ENCODE results near the gene MIA. TPM values are rescaled to one million over a fixed set of nuclear protein-coding genes. Genes with fewer than 3 reads are reported as not detected.
"Not testable (repeated sequence)": the region's sequence is repeated elsewhere in the genome, so short reads cannot be mapped to it uniquely, and the experiment has no call there.

Gene MIA
- total RNA-seq, 4 donors from 2014 or later, result not detected

GRCh38 chr19:40781140-40781539 lies 5.8 kb downstream of the MIA start:
- TF ChIP-seq, protein P1, sequence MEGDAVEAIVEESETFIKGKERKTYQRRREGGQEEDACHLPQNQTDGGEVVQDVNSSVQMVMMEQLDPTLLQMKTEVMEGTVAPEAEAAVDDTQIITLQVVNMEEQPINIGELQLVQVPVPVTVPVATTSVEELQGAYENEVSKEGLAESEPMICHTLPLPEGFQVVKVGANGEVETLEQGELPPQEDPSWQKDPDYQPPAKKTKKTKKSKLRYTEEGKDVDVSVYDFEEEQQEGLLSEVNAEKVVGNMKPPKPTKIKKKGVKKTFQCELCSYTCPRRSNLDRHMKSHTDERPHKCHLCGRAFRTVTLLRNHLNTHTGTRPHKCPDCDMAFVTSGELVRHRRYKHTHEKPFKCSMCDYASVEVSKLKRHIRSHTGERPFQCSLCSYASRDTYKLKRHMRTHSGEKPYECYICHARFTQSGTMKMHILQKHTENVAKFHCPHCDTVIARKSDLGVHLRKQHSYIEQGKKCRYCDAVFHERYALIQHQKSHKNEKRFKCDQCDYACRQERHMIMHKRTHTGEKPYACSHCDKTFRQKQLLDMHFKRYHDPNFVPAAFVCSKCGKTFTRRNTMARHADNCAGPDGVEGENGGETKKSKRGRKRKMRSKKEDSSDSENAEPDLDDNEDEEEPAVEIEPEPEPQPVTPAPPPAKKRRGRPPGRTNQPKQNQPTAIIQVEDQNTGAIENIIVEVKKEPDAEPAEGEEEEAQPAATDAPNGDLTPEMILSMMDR (IDR thresholded peaks at IDR 0.05 in 4 of 5, conservative IDR thresholded peaks at IDR 0.05 in 1 of 5), result no peak
- TF ChIP-seq POLR2A (IDR thresholded peaks at IDR 0.05), result no peak
- no peaks in the 10 kb centered on the region for H3K36me3 ChIP-seq
- in situ Hi-C loops (cut with MboI; ENCODE audit: low sequenced_read_pairs in 4 of 4) (no loop called here), intact Hi-C loops (cut with DNase I; ENCODE audit: low total_unique reads) (no loop called here)
- DNase-seq, result no peak
- peaks cover 7 to 14% of the 10 kb centered on the region in 2 donors for H3K4me1 ChIP-seq
- no peak for ATAC-seq
- H3K4me3 ChIP-seq, result no peak overlapping the region
- no peaks in the 10 kb centered on the region for H3K9me3 ChIP-seq
- no peaks in the 10 kb centered on the region for H3K27me3 ChIP-seq
- no peak overlapping the region for H3K27ac ChIP-seq

- Histone ChIP-seq H3K27me3 (no peaks in the 10 kb centered on the region), H3K4me3 (no peak overlapping the region), H3K27ac (no peak overlapping the region), H3K36me3 (peaks cover 0 to 5% of the 10 kb centered on the region in 2 donors), H3K4me1 (peaks cover 4% of the 10 kb centered on the region in 2 donors), H3K9me3 (no peaks in the 10 kb centered on the region)
- no peak for TF ChIP-seq POLR2A (IDR thresholded peaks at IDR 0.05)
- TF ChIP-seq, protein P1 (IDR thresholded peaks at IDR 0.05 in 4 of 5, conservative IDR thresholded peaks at IDR 0.05 in 1 of 5), result no peak
- ATAC-seq (no peak), DNase-seq (no peak)
- in situ Hi-C loops (cut with MboI; ENCODE audit: low sequenced_read_pairs in 4 of 4), result no loop called here
- intact Hi-C loops (cut with DNase I; ENCODE audit: low total_unique reads), result no loop called here
These were observed 8.4 kb downstream of the MIA start for GRCh38 chr19:40783711-40784110.

DNA sequence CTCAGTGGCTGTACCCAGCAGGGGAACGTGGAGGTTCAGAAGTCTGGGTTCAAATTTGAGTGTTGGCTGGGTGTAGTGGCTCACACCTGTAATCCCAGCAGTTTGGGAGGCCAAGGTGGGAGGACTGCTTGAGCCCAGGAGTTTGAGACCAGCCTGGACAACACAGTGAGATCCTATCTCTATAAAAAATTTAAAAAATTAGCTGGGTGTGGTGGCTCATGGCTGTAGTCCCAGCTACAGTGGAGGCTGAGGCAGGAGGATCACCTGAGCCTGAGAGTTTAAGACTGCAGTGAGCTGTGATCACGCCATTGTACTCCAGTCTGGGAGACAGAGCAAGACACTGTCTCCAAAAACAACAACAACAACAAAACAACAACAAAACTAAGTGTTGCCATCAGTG lies 8.8 kb downstream of the MIA start:
- H3K36me3 ChIP-seq; H3K4me1 ChIP-seq; H3K27me3 ChIP-seq; intact Hi-C loops (cut with DNase I; ENCODE audit: low total_unique reads); DNase-seq; ATAC-seq; H3K27ac ChIP-seq; in situ Hi-C loops (cut with MboI; ENCODE audit: low sequenced_read_pairs in 4 of 4); H3K9me3 ChIP-seq; H3K4me3 ChIP-seq: not testable (repeated sequence)

DNA sequence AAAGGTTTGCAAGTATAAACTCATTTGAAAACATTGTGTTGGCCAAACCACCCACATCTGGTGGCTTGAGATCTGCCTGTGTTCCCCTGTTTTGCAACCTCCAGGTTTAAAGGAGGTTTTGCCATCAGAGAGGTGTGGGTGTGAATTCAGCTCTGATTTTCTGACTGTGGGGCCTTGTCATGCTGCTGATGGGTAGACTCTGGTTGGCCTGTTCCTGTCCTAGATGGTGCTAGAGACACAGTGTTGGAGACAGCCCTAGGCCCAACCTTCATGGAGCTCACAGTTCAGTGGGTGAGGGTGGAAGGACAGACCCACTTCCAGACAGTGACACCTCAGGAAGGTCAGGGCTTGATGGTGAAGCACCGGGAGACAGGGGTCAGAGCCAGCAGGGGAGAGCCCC lies 10.2 kb downstream of the MIA start:
- H3K4me3 ChIP-seq, result no peak overlapping the region
- no peaks in the 10 kb centered on the region for H3K4me1 ChIP-seq
- TF ChIP-seq POLR2A (IDR thresholded peaks at IDR 0.05), result no peak
- TF ChIP-seq, protein P1 (IDR thresholded peaks at IDR 0.05 in 4 of 5, conservative IDR thresholded peaks at IDR 0.05 in 1 of 5), result no peak
- H3K36me3 ChIP-seq, result peaks cover 0 to 5% of the 10 kb centered on the region in 2 donors
- no peak overlapping the region for H3K27ac ChIP-seq
- no peaks in the 10 kb centered on the region for H3K9me3 ChIP-seq
- DNase-seq (no peak), ATAC-seq (no peak)
- no peaks in the 10 kb centered on the region for H3K27me3 ChIP-seq
- intact Hi-C loops (cut with DNase I; ENCODE audit: low total_unique reads), result no loop called here
- in situ Hi-C loops (cut with MboI; ENCODE audit: low sequenced_read_pairs in 4 of 4), result no loop called here

- intact Hi-C loops (cut with DNase I; ENCODE audit: low total_unique reads), result no loop called here
- Histone ChIP-seq H3K27me3 (no peaks in the 10 kb centered on the region), H3K36me3 (peaks cover 0 to 5% of the 10 kb centered on the region in 2 donors), H3K9me3 (no peaks in the 10 kb centered on the region), H3K4me1 (no peaks in the 10 kb centered on the region), H3K4me3 (no peak overlapping the region), H3K27ac (no peak overlapping the region)
- TF ChIP-seq, protein P1 (IDR thresholded peaks at IDR 0.05 in 4 of 5, conservative IDR thresholded peaks at IDR 0.05 in 1 of 5), result no peak
- TF ChIP-seq POLR2A (IDR thresholded peaks at IDR 0.05), result no peak
- DNase-seq, result no peak
- no peak for ATAC-seq
- in situ Hi-C loops (cut with MboI; ENCODE audit: low sequenced_read_pairs in 4 of 4), result no loop called here
These were observed 11.0 kb downstream of the MIA start for GRCh38 chr19:40786060-40787037.

All from gastrocnemius medialis (tissue), 4 donors.